H1 (cell line): ENCODE measurements around the gene NDUFB10. TPM values are rescaled to one million over a fixed set of nuclear protein-coding genes. Genes with fewer than 3 reads are reported as not detected.

Experiments
- CTCF ChIA-PET: fragments of 300-600 bp; sonication (Branson Sonifier 250); formaldehyde crosslinking; loops from one replicate; lab custom pipeline; 2021; ENCODE audit not compliant: partially characterized antibody; lab: Charles Lee
- POLR2A ChIA-PET: fragments of 300-600 bp; sonication (Branson Sonifier 250); formaldehyde crosslinking; loops from one replicate; lab custom pipeline; 2021; ENCODE audit warnings: inconsistent platforms; ENCODE audit not compliant: partially characterized antibody; lab: Charles Lee
- DNase-seq, 2 experiments: peaks; one replicate each; pipeline versions ENCODE4 v3.0.0 to v3.0.0-alpha.2; 2010 to 2022; ENCODE audit warnings: low spot score in 2 of 2, low read depth in 1 of 2, mixed read lengths in 1 of 2
- FAIRE-seq: peaks from 2 replicates; lab custom pipeline; 2011; peaks lifted over from hg19 to GRCh38; lab: Jason Lieb, UNC
- H2AFZ ChIP-seq: 2 replicates; pipeline ENCODE4 v1.8.1; 2012; ENCODE audit warnings: low read length, inconsistent platforms
- H2AK5ac ChIP-seq: 2 replicates; pipeline ENCODE4 v1.6.1; 2013; ENCODE audit warnings: low read depth, low read length
- H2BK120ac ChIP-seq: replicated peaks from 2 replicates; pipeline ENCODE3; 2013; ENCODE audit warnings: low read depth, low read length, inconsistent platforms
- H2BK12ac ChIP-seq: 2 replicates; pipeline ENCODE4 v1.6.1; 2013; ENCODE audit warnings: low read depth, low read length
- H2BK15ac ChIP-seq: 2 replicates; pipeline ENCODE4 v1.6.1; 2013; ENCODE audit warnings: low read length
- H2BK20ac ChIP-seq: 2 replicates; pipeline ENCODE4 v1.6.1; 2013; ENCODE audit warnings: low read length
- H2BK5ac ChIP-seq: 2 replicates; pipeline ENCODE4 v1.6.1; 2013; ENCODE audit warnings: low read depth, low read length
- H3K14ac ChIP-seq: 2 replicates; pipeline ENCODE4 v1.6.1; 2013; ENCODE audit warnings: inconsistent platforms; ENCODE audit not compliant: insufficient read length
- H3K18ac ChIP-seq: 2 replicates; pipeline ENCODE4 v1.6.1; 2013; ENCODE audit warnings: low read length; ENCODE audit errors: extremely low read depth
- H3K23ac ChIP-seq: 2 replicates; pipeline ENCODE4 v1.6.1; 2013; ENCODE audit warnings: inconsistent platforms; ENCODE audit not compliant: insufficient read length
- H3K23me2 ChIP-seq: 2 replicates; pipeline ENCODE4 v1.6.1; 2013; ENCODE audit warnings: low read depth, low read length
- H3K27ac ChIP-seq: 2 replicates; pipeline ENCODE4 v1.6.1; 2011; ENCODE audit warnings: low read depth, low read length, inconsistent platforms
- H3K27me3 ChIP-seq, 4 experiments: replicated peaks in 1 of 4; 1 replicate in 1 of 4; 2 replicates in 3 of 4; pipeline versions ENCODE4 v1.6.1 to v1.8.1; 2011 to 2013; ENCODE audit warnings: low read length in 3 of 4, mild to moderate bottlenecking in 3 of 4, inconsistent platforms in 2 of 4, mixed read lengths in 2 of 4, moderate library complexity in 1 of 4; ENCODE audit not compliant: control insufficient read depth in 3 of 4, insufficient read depth in 3 of 4; ENCODE audit errors: extremely low read depth in 1 of 4
- H3K36me3 ChIP-seq, 4 experiments: 2 replicates each; pipeline versions ENCODE4 v1.6.1 to v1.8.1; 2011 to 2013; ENCODE audit warnings: mild to moderate bottlenecking in 4 of 4, low read length in 3 of 4, moderate library complexity in 2 of 4, control low read depth in 1 of 4, inconsistent platforms in 1 of 4; ENCODE audit not compliant: insufficient read depth in 4 of 4, control insufficient read depth in 2 of 4
- H3K4ac ChIP-seq: replicated peaks from 2 replicates; pipeline ENCODE3; 2013; ENCODE audit warnings: low read length, low read depth, mixed read lengths, inconsistent platforms; ENCODE audit not compliant: insufficient read length
- H3K4me1 ChIP-seq, 4 experiments: replicated peaks in 1 of 4; 1 replicate in 1 of 4; 2 replicates in 3 of 4; pipeline versions ENCODE4 v1.6.1 to v1.8.1; 2011 to 2013; ENCODE audit warnings: low read length in 3 of 4, inconsistent platforms in 2 of 4, mixed read lengths in 1 of 4; ENCODE audit not compliant: insufficient read depth in 4 of 4, control insufficient read depth in 3 of 4
- H3K4me2 ChIP-seq, 2 experiments: 2 replicates each; pipeline versions ENCODE4 v1.6.1 to v1.8.1; 2011 to 2013; ENCODE audit warnings: low read depth in 2 of 2, low read length in 2 of 2, control low read depth in 1 of 2, inconsistent platforms in 1 of 2, mild to moderate bottlenecking in 1 of 2; ENCODE audit not compliant: insufficient read depth in 1 of 2
- H3K4me3 ChIP-seq, 4 experiments: fragments of 200-600, 300-600 bp in 1 of 4; sonication (generic), shearing (Covaris generic), sonication (Bioruptor Twin) in 1 of 4; 2 replicates each; pipeline versions ENCODE4 v1.5.1 to v1.8.1; 2011 to 2016; ENCODE audit warnings: low read length in 4 of 4, low read depth in 3 of 4, control low read depth in 2 of 4, inconsistent platforms in 2 of 4, mild to moderate bottlenecking in 2 of 4, mixed read lengths in 1 of 4, moderate library complexity in 1 of 4; ENCODE audit not compliant: insufficient read depth in 2 of 4; ENCODE audit errors: extremely low read depth in 1 of 4
- H3K56ac ChIP-seq: replicated peaks from 2 replicates; pipeline ENCODE3; 2013; ENCODE audit warnings: low read depth, mild to moderate bottlenecking, mixed read lengths, low read length, inconsistent platforms; ENCODE audit not compliant: insufficient read length
- H3K79me1 ChIP-seq: 2 replicates; pipeline ENCODE4 v1.6.1; 2013; ENCODE audit warnings: low read depth, low read length, control low read depth
- H3K79me2 ChIP-seq, 2 experiments: 2 replicates each; pipeline versions ENCODE4 v1.6.1 to v1.8.1; 2012 to 2013; ENCODE audit warnings: low read length in 2 of 2, mild to moderate bottlenecking in 2 of 2, inconsistent platforms in 1 of 2; ENCODE audit not compliant: insufficient read depth in 2 of 2, control insufficient read depth in 1 of 2
- H3K9ac ChIP-seq, 4 experiments: replicated peaks in 1 of 4; 1 replicate in 1 of 4; 2 replicates in 3 of 4; pipeline versions ENCODE4 v1.6.1 to v1.8.1; 2011 to 2013; ENCODE audit warnings: low read depth in 3 of 4, low read length in 3 of 4, control low read depth in 2 of 4, mild to moderate bottlenecking in 2 of 4, moderate library complexity in 2 of 4, inconsistent platforms in 1 of 4; ENCODE audit errors: extremely low read depth in 1 of 4
- H3K9me3 ChIP-seq, 2 experiments: 2 replicates each; pipeline versions ENCODE4 v1.6.1 to v1.8.1; 2012 to 2013; ENCODE audit warnings: mild to moderate bottlenecking in 2 of 2, moderate library complexity in 2 of 2, control low read depth in 1 of 2, inconsistent platforms in 1 of 2, low read depth in 1 of 2, low read length in 1 of 2, mixed read lengths in 1 of 2; ENCODE audit not compliant: insufficient read depth in 2 of 2
- H4K20me1 ChIP-seq, 2 experiments: replicated peaks in 1 of 2; 2 replicates each; pipeline versions ENCODE3 to v1.8.1; 2011 to 2013; ENCODE audit warnings: inconsistent platforms in 2 of 2, low read length in 2 of 2, mild to moderate bottlenecking in 1 of 2; ENCODE audit not compliant: insufficient read depth in 2 of 2, control insufficient read depth in 1 of 2
- H4K5ac ChIP-seq: 2 replicates; pipeline ENCODE4 v1.6.1; 2013; ENCODE audit warnings: low read length, low read depth, mixed read lengths, inconsistent platforms; ENCODE audit not compliant: insufficient read length
- H4K8ac ChIP-seq: 2 replicates; pipeline ENCODE4 v1.8.0; 2013; ENCODE audit warnings: mild to moderate bottlenecking, moderate library complexity, low read length, inconsistent platforms; ENCODE audit not compliant: insufficient read depth; ENCODE audit errors: extremely low read depth
- H4K91ac ChIP-seq: replicated peaks from 2 replicates; pipeline ENCODE3; 2013; ENCODE audit warnings: low read length, mixed read lengths, inconsistent platforms; ENCODE audit not compliant: insufficient read length
- CBX5 ChIP-seq: fragments of 300-800, 300-1000 bp; sonication (generic); IDR thresholded peaks from 2 replicates; pipeline ENCODE4 v1.7.1; 2016; ENCODE audit warnings: antibody characterized with exemption, low read length, low read depth
- CHD1 ChIP-seq: IDR thresholded peaks from 2 replicates; pipeline ENCODE4 v1.6.1; 2012; ENCODE audit warnings: low read depth, low read length, improper control_type of control experiment
- CHD2 ChIP-seq: IDR thresholded peaks from 2 replicates; pipeline ENCODE4 v1.6.1; 2012; ENCODE audit warnings: low read length, improper control_type of control experiment
- HDAC2 ChIP-seq, 2 experiments: fragments of 300-600 bp in 1 of 2; sonication (generic) in 1 of 2; IDR thresholded peaks; 2 replicates each; pipeline ENCODE4 v1.6.1; 2011 to 2012; ENCODE audit warnings: low read depth in 2 of 2, low read length in 2 of 2, mild to moderate bottlenecking in 2 of 2, moderate library complexity in 2 of 2, borderline replicate concordance in 1 of 2, inconsistent platforms in 1 of 2
- MAFK ChIP-seq: IDR thresholded peaks from 2 replicates; pipeline ENCODE4 v1.6.1; 2012; ENCODE audit warnings: low read depth, mild to moderate bottlenecking, improper control_type of control experiment, low read length
- SAP30 ChIP-seq: fragments of 300-600 bp; sonication (generic); IDR thresholded peaks from 2 replicates; pipeline ENCODE4 v1.7.1; 2012; ENCODE audit warnings: low read length, moderate library complexity, mild to moderate bottlenecking, inconsistent platforms; ENCODE audit not compliant: insufficient read depth, insufficient replicate concordance
- SIN3A ChIP-seq, 2 experiments: IDR thresholded peaks in 1 of 2; conservative IDR thresholded peaks in 1 of 2; 2 replicates each; pipeline ENCODE4 v1.6.1; 2011 to 2012; ENCODE audit warnings: low read length in 2 of 2, improper control_type of control experiment in 1 of 2, low read depth in 1 of 2, mild to moderate bottlenecking in 1 of 2
- TAF7 ChIP-seq: optimal IDR thresholded peaks from 2 replicates; pipeline ENCODE3; 2011; ENCODE audit warnings: low read depth, mild to moderate bottlenecking, inconsistent platforms, low read length, moderate library complexity, borderline replicate concordance
- TCF12 ChIP-seq: IDR thresholded peaks from 2 replicates; pipeline ENCODE4 v1.6.1; 2011; ENCODE audit warnings: low read depth, mild to moderate bottlenecking, low read length
- YY1 ChIP-seq: IDR thresholded peaks from 2 replicates; pipeline ENCODE4 v1.6.1; 2011; ENCODE audit warnings: low read depth, mild to moderate bottlenecking, low read length
- WGBS, 2 experiments: shearing (Covaris generic) in 1 of 2; methylation state at CpG; one replicate each; pipeline versions ENCODE4 v1.1.6 to v1.1.7; 2013 to 2015; ENCODE audit warnings: low lambda C conversion rate in 2 of 2, mixed read lengths in 2 of 2, inconsistent platforms in 1 of 2, low coverage in 1 of 2, missing lambda C conversion rate in 1 of 2; ENCODE audit not compliant: insufficient replicate concordance in 2 of 2, insufficient coverage in 1 of 2, insufficient read length in 1 of 2; ENCODE audit errors: extremely low coverage in 1 of 2, missing lambda C conversion rate in 1 of 2; 5-methylcytosine and 5-hydroxymethylcytosine counted together
- polyA plus RNA-seq, 7 experiments: library from polyadenylated mRNA; depleted of rRNA in 3 of 7; stranded (reverse) in 5 of 7; unstranded in 2 of 7; fragments of >200 nt in 5 of 7; fragments of 200-250 nt in 2 of 7; gene quantifications; 1 replicate in 5 of 7; 2 replicates in 1 of 7; 4 replicates in 1 of 7; pipeline versions ENCODE4 v1.2.1 to v1.2.3, GENCODE V29; 2011 to 2013; ENCODE audit warnings: missing spikeins in 2 of 7, mixed read lengths in 2 of 7
- total RNA-seq: library from RNA; stranded (reverse); fragmentation: NEBNext Ultra II Directional; extraction: Animal tissue kit (Norgen Biotek cat#: 25700); gene quantifications from 2 replicates; pipeline ENCODE4 v1.2.1, GENCODE V29; 2021
- TF ChIP-seq, protein P1 (sequence below): IDR thresholded peaks from 2 replicates; pipeline ENCODE4 v1.6.1; 2011; ENCODE audit warnings: low read depth, mild to moderate bottlenecking, low read length; ENCODE audit not compliant: insufficient read depth

Gene NDUFB10
- total and polyA plus RNA-seq, 2 of the 8 experiments (the other 6 are each of a cell fraction or from before 2014, with no cell fraction given) = 183 to 194 TPM

DNA sequence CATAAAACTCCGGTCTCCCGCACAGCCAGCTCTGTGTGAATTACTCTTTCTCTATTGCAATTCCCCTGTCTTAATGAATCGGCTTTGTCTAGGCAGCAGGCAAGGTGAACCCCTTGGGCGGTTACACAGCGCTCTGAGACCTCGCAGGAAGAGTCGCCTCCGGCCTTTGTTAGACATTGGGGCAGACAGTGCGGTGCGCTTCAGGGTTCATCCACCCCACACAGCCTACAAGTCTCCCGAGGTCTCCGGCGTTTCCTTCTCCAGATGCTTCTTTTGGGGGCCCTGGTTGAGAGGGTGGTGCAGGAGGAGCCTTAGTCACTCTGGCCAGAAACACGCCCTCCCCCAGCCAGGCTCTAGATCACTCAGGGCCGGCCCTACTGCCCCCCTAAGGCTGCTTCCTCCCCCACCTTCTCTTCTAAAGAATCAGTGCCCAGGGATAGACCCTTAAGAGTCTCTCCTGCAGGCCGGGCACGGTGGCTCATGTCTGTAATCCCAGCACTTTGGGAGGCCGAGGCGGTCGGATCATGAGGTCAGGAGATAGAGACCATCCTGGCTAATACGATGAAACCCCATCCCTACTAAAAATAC is 14.6 kb upstream of the NDUFB10 start:
- Histone ChIP-seq H3K4me2 (no peak overlapping the region), H3K79me2 (no peaks in the 10 kb centered on the region), H3K27ac (no peak overlapping the region), H2BK20ac (no peak overlapping the region), H4K5ac (no peak overlapping the region), H2BK120ac (no peak overlapping the region), H3K23ac (no peak overlapping the region), H4K8ac (no peak overlapping the region), H2AFZ (no peak overlapping the region), H3K18ac (no peak overlapping the region), H3K4me3 (no peak overlapping the region), H3K23me2 (peaks cover 6% of the 10 kb centered on the region; the same call in 1 of the 2 replicates), H4K20me1 (peaks cover 0 to 4% of the 10 kb centered on the region in 2 experiments), H3K79me1 (no peaks in the 10 kb centered on the region), H2BK15ac (no peak overlapping the region), H3K36me3 (no peaks in the 10 kb centered on the region), H3K9me3 (no peaks in the 10 kb centered on the region), H3K56ac (no peak overlapping the region), H3K4me1 (peaks cover 0 to 11% (median 6%) of the 10 kb centered on the region in 4 experiments; a peak in 5 of 7 replicates), H2AK5ac (no peak overlapping the region), H3K14ac (no peak overlapping the region), H2BK12ac (no peak overlapping the region), H3K9ac (no peak overlapping the region), H2BK5ac (no peak overlapping the region), H4K91ac (no peak overlapping the region), H3K27me3 (peaks cover 0 to 2% (median 0%) of the 10 kb centered on the region in 4 experiments; a peak in 1 of 7 replicates), H3K4ac (no peak overlapping the region)
- ChIA-PET CTCF (interaction anchor here (0.9 to 6.3 kb wide), 9 partner anchors 9 to 133 kb away, joined by 3 to 62 read pairs (median 4); partner anchors contain the start of gene RPL3L), POLR2A (interaction anchor here (0.9 to 11.7 kb wide), 7 partner anchors 12 to 118 kb away, joined by 3 to 336 read pairs (median 3); partner anchors contain the start of genes FAHD1, HAGH, NDUFB10 and RNF151)
- no peak for TF ChIP-seq CHD1
- TF ChIP-seq YY1 = no peak
- TF ChIP-seq MAFK = no peak
- no peak for TF ChIP-seq TAF7
- TF ChIP-seq SIN3A (conservative IDR thresholded peaks at IDR 0.05 in 1 of 2, IDR thresholded peaks at IDR 0.05 in 1 of 2; ENCODE audit: low read depth in 1 of 2, low read length in 2 of 2) = no peak
- TF ChIP-seq TCF12 = no peak
- no peak for TF ChIP-seq SAP30
- no peak for TF ChIP-seq HDAC2 (IDR thresholded peaks at IDR 0.05; ENCODE audit: borderline replicate concordance in 1 of 2, low read depth in 2 of 2, low read length in 2 of 2)
- TF ChIP-seq, protein P1, sequence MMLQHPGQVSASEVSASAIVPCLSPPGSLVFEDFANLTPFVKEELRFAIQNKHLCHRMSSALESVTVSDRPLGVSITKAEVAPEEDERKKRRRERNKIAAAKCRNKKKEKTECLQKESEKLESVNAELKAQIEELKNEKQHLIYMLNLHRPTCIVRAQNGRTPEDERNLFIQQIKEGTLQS = no peak
- TF ChIP-seq CBX5 = no peak
- TF ChIP-seq CHD2 = no peak
- FAIRE-seq (no peak), DNase-seq (no peak)
- WGBS, 2 experiments = 93% methylated on average over 19 of the region's 21 CpGs; no CpG with 5 or more reads in 1 of the 2 experiments
